Memory B cell (primary cell): ENCODE data around the gene OR56A3.

Source experiments
- ATAC-seq: fragments of 150-1000 bp; cut with Tn5 transposase; 2 replicates; pipeline ENCODE4 v1.10.0; 2021; ENCODE audit warnings: low read depth, mild to moderate bottlenecking, moderate library complexity
- DNase-seq, 2 donors: peaks; one replicate each; pipeline ENCODE4 v3.0.0; 2022; ENCODE audit warnings: low spot score in 2 of 2
- H3K27ac Mint-ChIP-seq: one replicate; pipeline ENCODE4 v1.8.0; 2022; ENCODE audit warnings: mild to moderate bottlenecking, moderate library complexity, mixed read lengths
- H3K27me3 Mint-ChIP-seq: one replicate; pipeline ENCODE4 v1.8.0; 2022; ENCODE audit warnings: mixed read lengths
- H3K36me3 Mint-ChIP-seq: one replicate; pipeline ENCODE4 v1.8.0; 2022; ENCODE audit warnings: mild to moderate bottlenecking, mixed read lengths
- H3K4me1 Mint-ChIP-seq: one replicate; pipeline ENCODE4 v1.8.0; 2022; ENCODE audit warnings: mixed read lengths
- H3K4me3 Mint-ChIP-seq: one replicate; pipeline ENCODE4 v1.8.0; 2022; ENCODE audit warnings: mild to moderate bottlenecking, moderate library complexity, mixed read lengths
- H3K9me3 Mint-ChIP-seq: one replicate; pipeline ENCODE4 v1.8.0; 2022; ENCODE audit warnings: mixed read lengths

The OR56A3 gene

DNA sequence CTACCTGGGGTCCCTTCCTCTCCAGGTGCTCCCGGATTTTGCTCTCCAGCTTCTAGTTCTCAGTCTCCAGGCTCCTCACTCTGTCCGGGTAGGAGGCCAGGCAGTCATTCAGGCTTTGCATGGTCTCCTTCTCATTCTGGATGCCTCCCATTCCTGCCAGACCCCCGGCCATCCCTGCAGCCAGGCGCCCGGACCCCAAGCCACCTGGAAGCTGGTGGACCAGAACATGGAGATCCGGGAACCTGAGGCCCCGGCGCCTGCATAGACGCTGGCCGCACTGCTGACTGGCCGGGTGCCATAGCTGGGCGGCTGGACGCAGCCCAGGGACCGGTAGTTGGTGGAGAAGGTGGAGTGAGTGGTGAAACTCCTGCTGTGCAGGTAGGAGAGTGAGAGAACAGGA lies 52.7 kb downstream of the OR56A3 start:
- Mint-ChIP-seq H3K4me1 (no peaks in the 10 kb centered on the region), H3K4me3 (no peak overlapping the region), H3K9me3 (peaks cover 2% of the 10 kb centered on the region), H3K27me3 (peaks cover 11% of the 10 kb centered on the region), H3K36me3 (no peaks in the 10 kb centered on the region), H3K27ac (no peak overlapping the region)
- no peak for DNase-seq
- ATAC-seq: no peak
